MCF 10A (cell line): Measurements from ENCODE around the gene ERAS. TPM values are rescaled to one million over a fixed set of nuclear protein-coding genes. Genes with fewer than 3 reads are reported as not detected.

Experiments
- BruUV-seq: library from RNA; stranded (reverse); fragments of 400-500 nt; replicated peaks from 2 replicates; lab custom pipeline; 2021; lab: Mats Ljungman, UMichigan
- CTCF ChIA-PET: fragments of 300-600 bp; sonication (Branson Sonifier 250); formaldehyde crosslinking; extraction: SDS; loops from one replicate; lab custom pipeline; 2021; ENCODE audit warnings: antibody characterized with exemption, inconsistent platforms; lab: Yijun Ruan, JAX
- POLR2A ChIA-PET: fragments of 300-600, 350-650 bp; sonication (Branson Sonifier 250); formaldehyde crosslinking; extraction: SDS; loops from one replicate; lab custom pipeline; 2020; ENCODE audit warnings: antibody characterized with exemption, inconsistent platforms; lab: Yijun Ruan, JAX
- DNase-seq: peaks from one replicate; pipeline ENCODE4 v3.0.0-alpha.2; 2018; ENCODE audit not compliant: unreplicated experiment
- H3K27ac Mint-ChIP-seq: one replicate; pipeline ENCODE4 v1.8.0; 2022; ENCODE audit warnings: mild to moderate bottlenecking, low read depth, mixed read lengths; ENCODE audit not compliant: unreplicated experiment
- H3K27me3 Mint-ChIP-seq: one replicate; pipeline ENCODE4 v1.8.0; 2022; ENCODE audit warnings: mixed read lengths; ENCODE audit not compliant: insufficient read depth, unreplicated experiment
- H3K36me3 Mint-ChIP-seq: one replicate; pipeline ENCODE4 v1.8.0; 2022; ENCODE audit warnings: mild to moderate bottlenecking, moderate library complexity, mixed read lengths; ENCODE audit not compliant: insufficient read depth, unreplicated experiment
- H3K4me1 Mint-ChIP-seq: one replicate; pipeline ENCODE4 v1.8.0; 2022; ENCODE audit warnings: mixed read lengths; ENCODE audit not compliant: insufficient read depth, unreplicated experiment
- H3K4me3 Mint-ChIP-seq: one replicate; pipeline ENCODE4 v1.8.0; 2022; ENCODE audit warnings: mild to moderate bottlenecking, moderate library complexity, mixed read lengths; ENCODE audit not compliant: unreplicated experiment
- H3K9me3 Mint-ChIP-seq: one replicate; pipeline ENCODE4 v1.8.0; 2022; ENCODE audit warnings: mixed read lengths; ENCODE audit not compliant: unreplicated experiment
- CTCF ChIP-seq: fragments of 200-600 bp; IDR thresholded peaks from one replicate; pipeline ENCODE4 v1.8.0; 2022; ENCODE audit warnings: antibody characterized with exemption, mild to moderate bottlenecking; ENCODE audit not compliant: unreplicated experiment
- intact Hi-C: fragments of 100-400 bp; cut with micrococcal nuclease; formaldehyde crosslinking; loops from 2 replicates; pipeline ENCODE4 v1.14.1; 2022
- total RNA-seq: library from RNA; stranded (reverse); gene quantifications from 2 replicates; pipeline ENCODE4 v1.2.3, GENCODE V29; 2022

ERAS gene
- total RNA-seq, 1 experiment from 2014 or later, result not detected

- POLR2A ChIA-PET, result no interaction called here
- H3K36me3 Mint-ChIP-seq, result no peaks in the 10 kb centered on the region
- no peaks in the 10 kb centered on the region for H3K4me1 Mint-ChIP-seq
- TF ChIP-seq CTCF, result no peak
- no peak overlapping the region for H3K27ac Mint-ChIP-seq
- CTCF ChIA-PET, result no interaction called here
- intact Hi-C loops, result no loop called here
- BruUV-seq, result no TSS peak
- H3K9me3 Mint-ChIP-seq, result peaks cover 14% of the 10 kb centered on the region
- DNase-seq, result no peak
- H3K4me3 Mint-ChIP-seq, result no peak overlapping the region
- H3K27me3 Mint-ChIP-seq, result peaks cover 39% of the 10 kb centered on the region
These were observed 40.6 kb upstream of the ERAS start for GRCh38 chrX:48785540-48786214.

DNA sequence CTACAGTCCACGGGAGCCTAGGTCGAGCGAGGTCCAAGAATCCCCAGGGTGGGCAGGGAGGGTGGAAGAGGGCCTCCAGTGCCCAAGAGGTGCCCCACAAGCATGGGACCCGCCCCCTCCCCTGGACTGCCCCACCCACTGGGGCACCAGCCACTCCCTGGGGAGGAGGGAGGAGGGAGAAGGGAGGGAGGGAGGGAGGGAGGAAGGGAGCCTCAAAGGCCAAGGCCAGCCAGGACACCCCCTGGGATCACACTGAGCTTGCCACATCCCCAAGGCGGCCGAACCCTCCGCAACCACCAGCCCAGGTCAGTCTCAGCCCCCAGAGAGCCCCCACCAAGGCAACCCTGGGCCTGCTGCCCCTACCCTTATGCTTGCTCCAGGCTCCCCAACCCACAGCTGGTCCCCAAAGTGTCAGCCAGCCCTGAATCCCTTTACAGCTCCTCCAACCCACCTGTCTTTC is 39.9 kb upstream of the ERAS start, which contains the start of gene GATA1:
GATA1 (plus strand) TSS at position 250 of the 460 bp plus-strand sequence. CDS start 4,520 bp downstream, outside the sequence.
- TF ChIP-seq CTCF, result no peak
- no TSS peak for BruUV-seq
- DNase-seq, result no peak
- Mint-ChIP-seq H3K27ac (no peak within 1 kb of the TSS), H3K4me3 (no peak within 1 kb of the TSS), H3K36me3 (no peaks in the 10 kb centered on the region), H3K4me1 (no peaks in the 10 kb centered on the region), H3K9me3 (peaks cover 14% of the 10 kb centered on the region), H3K27me3 (peaks cover 39% of the 10 kb centered on the region)
- ChIA-PET POLR2A (no interaction called here), CTCF (no interaction called here)
- intact Hi-C loops, result no loop called here

DNA sequence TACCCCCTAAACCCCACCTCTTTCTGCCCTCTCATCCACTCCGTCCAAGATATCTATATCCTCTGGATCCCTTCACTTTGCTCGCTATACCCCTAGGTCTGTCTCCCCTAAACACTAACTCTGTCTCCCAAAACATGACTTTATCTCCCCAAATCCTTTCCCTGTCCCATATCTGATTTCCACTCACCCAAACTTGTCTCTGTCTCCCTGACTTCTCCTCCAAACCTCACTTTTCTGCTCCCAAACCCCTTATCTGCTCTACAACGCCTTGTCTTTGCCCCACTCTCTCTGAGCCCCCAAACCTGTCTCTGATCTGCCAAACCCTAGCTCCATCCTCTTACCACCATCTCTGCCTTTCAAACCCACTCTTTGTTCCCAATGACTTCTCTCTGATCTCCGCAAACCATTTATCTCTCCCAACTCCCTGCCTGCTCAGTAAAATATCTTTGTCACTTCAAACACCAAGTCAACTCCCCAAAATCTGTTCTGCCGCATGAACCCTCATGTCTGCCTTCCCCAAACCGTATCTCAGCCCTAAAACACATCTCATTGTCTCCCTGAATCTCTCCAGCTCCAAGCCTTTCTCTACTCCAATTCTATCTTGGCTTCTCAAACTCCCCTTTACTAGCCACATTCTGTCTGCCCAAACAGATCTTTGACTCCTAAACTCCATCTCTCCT is 39.3 kb upstream of the ERAS start:
- POLR2A ChIA-PET, result interaction anchor here (0.5 kb wide), 1 partner anchor 16 kb away, joined by 3 read pairs; no protein-coding TSS in a partner anchor
- H3K9me3 Mint-ChIP-seq, result peaks cover 14% of the 10 kb centered on the region

More for the DNA sequence above, 39.3 kb upstream of the ERAS start:
- BruUV-seq, result no TSS peak
- H3K27ac Mint-ChIP-seq, result no peak overlapping the region
- H3K4me1 Mint-ChIP-seq, result no peaks in the 10 kb centered on the region
- TF ChIP-seq CTCF, result no peak
- no peak overlapping the region for H3K4me3 Mint-ChIP-seq
- intact Hi-C loops, result no loop called here
- peaks cover 39% of the 10 kb centered on the region for H3K27me3 Mint-ChIP-seq
- CTCF ChIA-PET, result interaction anchor here (0.6 to 0.7 kb wide), 2 partner anchors 26 to 155 kb away, joined by 3 read pairs; no protein-coding TSS in a partner anchor
- DNase-seq, result no peak
- H3K36me3 Mint-ChIP-seq, result no peaks in the 10 kb centered on the region
